IMR-90 (cell line): ENCODE results near the gene SYTL2. TPM values are rescaled to one million over a fixed set of nuclear protein-coding genes. Genes with fewer than 3 reads are reported as not detected.

Experiments
- ATAC-seq: fragments of 200-7000 bp; cut with Tn5 transposase; 2 replicates; pipeline ENCODE4 v1.9.1; 2020; ENCODE audit warnings: low read depth, mild to moderate bottlenecking, moderate library complexity
- BruUV-seq: library from RNA; stranded (reverse); fragments of 400-500 nt; replicated peaks from 2 replicates; lab custom pipeline; 2021; lab: Mats Ljungman, UMichigan
- CTCF ChIA-PET: fragments of 300-600 bp; formaldehyde crosslinking; extraction: SDS; loops from one replicate; lab custom pipeline; 2021; ENCODE audit warnings: antibody characterized with exemption; lab: Yijun Ruan, JAX
- POLR2A ChIA-PET: fragments of 300-600 bp; sonication (Branson Sonifier 250); formaldehyde crosslinking; loops from one replicate; lab custom pipeline; 2022; ENCODE audit warnings: antibody characterized with exemption; ENCODE audit not compliant: unreplicated experiment; lab: Charles Lee
- DNase-seq: peaks from one replicate; pipeline ENCODE4 v3.0.0; 2013
- H2AFZ ChIP-seq: replicated peaks from 2 replicates; pipeline ENCODE3; 2013; ENCODE audit warnings: low read length, mild to moderate bottlenecking; ENCODE audit not compliant: poor library complexity
- H2AK5ac ChIP-seq: 2 replicates; pipeline ENCODE4 v1.6.1; 2013; ENCODE audit warnings: low read depth, low read length, inconsistent platforms
- H2AK9ac ChIP-seq: replicated peaks from 2 replicates; pipeline ENCODE3; 2013; ENCODE audit warnings: mild to moderate bottlenecking, low read depth, low read length, moderate library complexity; ENCODE audit not compliant: poor library complexity
- H2BK120ac ChIP-seq: 2 replicates; pipeline ENCODE4 v1.6.1; 2013; ENCODE audit warnings: low read depth, low read length, inconsistent platforms
- H2BK15ac ChIP-seq: 3 replicates; pipeline ENCODE4 v1.6.1; 2013; ENCODE audit warnings: low read depth, low read length, inconsistent platforms
- H2BK20ac ChIP-seq: 2 replicates; pipeline ENCODE4 v1.6.1; 2013; ENCODE audit warnings: low read depth, mild to moderate bottlenecking, inconsistent platforms, low read length, moderate library complexity
- H2BK5ac ChIP-seq: 2 replicates; pipeline ENCODE4 v1.6.1; 2013; ENCODE audit warnings: mild to moderate bottlenecking, low read depth, low read length, inconsistent platforms; ENCODE audit not compliant: poor library complexity, severe bottlenecking
- H3K14ac ChIP-seq: replicated peaks from 2 replicates; pipeline ENCODE4 v1.6.1; 2013; ENCODE audit warnings: low read depth, low read length, inconsistent platforms
- H3K18ac ChIP-seq: 2 replicates; pipeline ENCODE4 v1.6.1; 2013; ENCODE audit warnings: low read depth, low read length, control low read depth
- H3K23ac ChIP-seq: 2 replicates; pipeline ENCODE4 v1.6.1; 2013; ENCODE audit warnings: low read depth, low read length, inconsistent platforms
- H3K27ac ChIP-seq: 2 replicates; pipeline ENCODE4 v1.5.1; 2013; ENCODE audit warnings: mild to moderate bottlenecking, control low read depth, low read length; ENCODE audit not compliant: insufficient read depth
- H3K27me3 ChIP-seq: 2 replicates; pipeline ENCODE4 v1.6.1; 2013; ENCODE audit warnings: low read length; ENCODE audit not compliant: control insufficient read depth, insufficient read depth
- H3K36me3 ChIP-seq: 2 replicates; pipeline ENCODE4 v1.6.1; 2013; ENCODE audit warnings: low read length, mixed read lengths; ENCODE audit not compliant: control insufficient read depth, insufficient read depth
- H3K4ac ChIP-seq: 2 replicates; pipeline ENCODE4 v1.6.1; 2013; ENCODE audit warnings: low read depth, low read length, inconsistent platforms
- H3K4me1 ChIP-seq: 2 replicates; pipeline ENCODE4 v1.6.1; 2013; ENCODE audit warnings: low read length, mixed read lengths; ENCODE audit not compliant: control insufficient read depth, insufficient read depth
- H3K4me2 ChIP-seq: 2 replicates; pipeline ENCODE4 v1.6.1; 2013; ENCODE audit warnings: low read depth, mild to moderate bottlenecking, control low read depth, low read length, moderate library complexity
- H3K4me3 ChIP-seq: 2 replicates; pipeline ENCODE4 v1.5.1; 2013; ENCODE audit warnings: low read depth, mild to moderate bottlenecking, control low read depth, low read length, moderate library complexity; ENCODE audit not compliant: insufficient read depth
- H3K56ac ChIP-seq: 2 replicates; pipeline ENCODE4 v1.6.1; 2013; ENCODE audit warnings: low read length, inconsistent platforms; ENCODE audit not compliant: insufficient read depth; ENCODE audit errors: extremely low read depth
- H3K79me1 ChIP-seq, 2 experiments: 2 replicates each; pipeline ENCODE4 v1.6.1; 2013; ENCODE audit warnings: low read length in 2 of 2, inconsistent platforms in 1 of 2, low read depth in 1 of 2
- H3K9ac ChIP-seq: 2 replicates; pipeline ENCODE4 v1.6.1; 2013; ENCODE audit warnings: low read depth, low read length, control low read depth
- H3K9me1 ChIP-seq: 2 replicates; pipeline ENCODE4 v1.6.1; 2013; ENCODE audit warnings: low read length, inconsistent platforms; ENCODE audit not compliant: insufficient read depth
- H3K9me3 ChIP-seq: 2 replicates; pipeline ENCODE4 v1.6.1; 2013; ENCODE audit warnings: low read length; ENCODE audit not compliant: control insufficient read depth, insufficient read depth
- H4K20me1 ChIP-seq: 2 replicates; pipeline ENCODE4 v1.6.1; 2013; ENCODE audit warnings: low read length, inconsistent platforms; ENCODE audit not compliant: insufficient read depth
- H4K5ac ChIP-seq: 2 replicates; pipeline ENCODE4 v1.6.1; 2013; ENCODE audit warnings: mild to moderate bottlenecking, low read depth, low read length, control low read depth
- H4K8ac ChIP-seq, 2 experiments: 2 replicates each; pipeline ENCODE4 v1.6.1; 2013; ENCODE audit warnings: low read depth in 2 of 2, low read length in 2 of 2, control low read depth in 1 of 2, inconsistent platforms in 1 of 2
- H4K91ac ChIP-seq: 2 replicates; pipeline ENCODE4 v1.6.1; 2013; ENCODE audit warnings: low read depth, low read length, inconsistent platforms; ENCODE audit not compliant: insufficient read depth
- ELK1 ChIP-seq: fragments of 150-350 bp; IDR thresholded peaks from 2 replicates; pipeline ENCODE4 v1.6.1; 2016; ENCODE audit warnings: low read depth, mild to moderate bottlenecking, low read length, moderate library complexity, borderline replicate concordance
- RCOR1 ChIP-seq: IDR thresholded peaks from 2 replicates; pipeline ENCODE4 v1.6.1; 2012; ENCODE audit warnings: mild to moderate bottlenecking, low read length, improper control_type of control experiment; ENCODE audit not compliant: insufficient replicate concordance
- USF2 ChIP-seq: fragments of 150-350 bp; IDR thresholded peaks from 2 replicates; pipeline ENCODE4 v1.6.1; 2017; ENCODE audit warnings: mild to moderate bottlenecking, antibody characterized with exemption, low read length, low read depth
- WGBS, 2 experiments: methylation state at CpG; one replicate each; pipeline versions ENCODE4 v1.1.5 to v1.1.7; 2013; ENCODE audit warnings: missing lambda C conversion rate in 2 of 2; ENCODE audit not compliant: insufficient read length in 1 of 2; ENCODE audit errors: extremely low coverage in 2 of 2; 5-methylcytosine and 5-hydroxymethylcytosine counted together
- dilution Hi-C: fragments of 300-500 bp; cut with HindIII; formaldehyde crosslinking; loops from one replicate; pipeline ENCODE4 v1.14.3; 2018; ENCODE audit warnings: low sequenced_read_pairs; ENCODE audit not compliant: unreplicated experiment
- in situ Hi-C: fragments of 300-500 bp; cut with MboI; formaldehyde crosslinking; loops from 3 replicates; pipeline ENCODE4 v1.14.3; 2019; ENCODE audit warnings: low sequenced_read_pairs, inconsistent platforms, mixed read lengths
- intact Hi-C: fragments of 100-400 bp; cut with micrococcal nuclease; formaldehyde crosslinking; loops from 2 replicates; pipeline ENCODE4 v1.10.0; 2022
- polyA plus RNA-seq, 3 experiments: library from polyadenylated mRNA; depleted of rRNA; stranded (reverse); fragments of >200 nt; gene quantifications; 2 replicates each; pipeline ENCODE4 v1.2.3, GENCODE V29; 2012; ENCODE audit warnings: low replicate concordance in 1 of 3
- total RNA-seq: library from RNA; depleted of rRNA; stranded (reverse); fragments of >200 nt; gene quantifications from 2 replicates; pipeline ENCODE4 v1.2.3, GENCODE V29; 2012

SYTL2 gene
- total and polyA plus RNA-seq, 2 of the 4 experiments (the other 2 are of a cell fraction) = 45.2 to 70.0 TPM

GRCh38 chr11:85806876-85807275, 4.1 kb downstream of the SYTL2 start:
- no TSS peak for BruUV-seq
- in situ Hi-C loops (no loop called here), dilution Hi-C loops (no loop called here), intact Hi-C loops (no loop called here)
- Histone ChIP-seq H3K9me1 (peaks cover 8% of the 10 kb centered on the region; the same call in 1 of the 2 replicates), H3K14ac (peak overlapping the region; percentile 64; the same call in 1 of the 2 replicates), H3K23ac (peak overlapping the region; percentile 61), H3K9ac (no peak overlapping the region; the same call in 1 of the 2 replicates), H4K8ac (peak overlapping the region in 1 of 2 experiments; percentile 70; a peak in 2 of 4 replicates), H3K79me1 (peaks cover 22 to 42% of the 10 kb centered on the region in 2 experiments), H3K27me3 (no peaks in the 10 kb centered on the region), H2BK5ac (peak overlapping the region; percentile 47), H2AK5ac (peak overlapping the region; percentile 68), H3K4me2 (no peak overlapping the region), H2AK9ac (peak overlapping the region; percentile 56), H3K18ac (peak overlapping the region; percentile 78), H3K4me3 (no peak overlapping the region), H3K27ac (peak overlapping the region; percentile 52; the same call in 1 of the 2 replicates), H3K4ac (peak overlapping the region; percentile 47), H2BK15ac (0 out of 3 replicates have a peak overlapping the region, but pooled peaks have one; percentile 25), H3K56ac (no peak overlapping the region), H4K20me1 (no peaks in the 10 kb centered on the region), H4K5ac (peak overlapping the region; percentile 58), H3K9me3 (no peaks in the 10 kb centered on the region), H3K4me1 (peaks cover 10% of the 10 kb centered on the region), H2BK120ac (peak overlapping the region; percentile 67), H4K91ac (peak overlapping the region; percentile 14; the same call in 1 of the 2 replicates), H3K36me3 (no peaks in the 10 kb centered on the region), H2BK20ac (peak overlapping the region; percentile 60), H2AFZ (no peak overlapping the region)
- 100% methylated on average over 2 of the region's 2 CpGs; no CpG with 5 or more reads in 1 of the 2 experiments for WGBS, 2 experiments
- TF ChIP-seq ELK1 (no peak), USF2 (no peak), RCOR1 (no peak)
- DNase-seq (no peak), ATAC-seq (no peak)
- ChIA-PET CTCF (no interaction called here), POLR2A (no interaction called here)
